Measurements from ENCODE around the gene ASB7. TPM values are rescaled to one million over a fixed set of nuclear protein-coding genes. Genes with fewer than 3 reads are reported as not detected.

ASB7 gene
- total RNA-seq, 4 donors from 2014 or later, result 11.4 to 12.7 (median 12.1) TPM

DNA sequence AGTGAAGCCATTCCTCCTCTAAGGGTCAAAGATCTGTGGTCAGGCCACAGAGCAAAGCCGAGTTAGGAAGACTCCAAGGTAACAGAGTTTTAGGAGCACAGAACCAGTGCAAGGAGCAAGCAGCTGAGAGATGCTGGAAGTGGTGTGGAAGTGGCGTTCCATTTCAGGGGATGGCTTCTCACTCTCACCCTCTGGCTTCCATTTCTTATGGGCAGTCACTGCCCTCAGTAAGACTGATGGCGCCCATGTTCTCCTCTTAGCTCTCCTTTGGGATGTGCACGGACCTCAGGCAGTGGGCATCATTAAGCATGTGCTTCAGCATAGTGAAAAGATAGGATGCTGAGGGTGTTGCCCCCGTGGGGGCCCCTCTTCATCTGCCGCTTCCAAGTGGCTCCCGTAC is 90.3 kb downstream of the ASB7 start:
- Histone ChIP-seq H3K9me3 (no peaks in the 10 kb centered on the region), H3K4me3 (no peak overlapping the region), H3K4me1 (peaks cover 0 to 22% (median 2%) of the 10 kb centered on the region in 4 donors), H3K27me3 (no peaks in the 10 kb centered on the region), H3K36me3 (no peaks in the 10 kb centered on the region), H3K27ac (no peak overlapping the region)
- peak in 1 of 2 donors; percentile 1 for DNase-seq (ENCODE audit: low spot score in 2 of 2)
- TF ChIP-seq EP300 (IDR thresholded peaks at IDR 0.05) (no peak), POLR2A (IDR thresholded peaks at IDR 0.05) (no peak)
- TF ChIP-seq, protein P1, sequence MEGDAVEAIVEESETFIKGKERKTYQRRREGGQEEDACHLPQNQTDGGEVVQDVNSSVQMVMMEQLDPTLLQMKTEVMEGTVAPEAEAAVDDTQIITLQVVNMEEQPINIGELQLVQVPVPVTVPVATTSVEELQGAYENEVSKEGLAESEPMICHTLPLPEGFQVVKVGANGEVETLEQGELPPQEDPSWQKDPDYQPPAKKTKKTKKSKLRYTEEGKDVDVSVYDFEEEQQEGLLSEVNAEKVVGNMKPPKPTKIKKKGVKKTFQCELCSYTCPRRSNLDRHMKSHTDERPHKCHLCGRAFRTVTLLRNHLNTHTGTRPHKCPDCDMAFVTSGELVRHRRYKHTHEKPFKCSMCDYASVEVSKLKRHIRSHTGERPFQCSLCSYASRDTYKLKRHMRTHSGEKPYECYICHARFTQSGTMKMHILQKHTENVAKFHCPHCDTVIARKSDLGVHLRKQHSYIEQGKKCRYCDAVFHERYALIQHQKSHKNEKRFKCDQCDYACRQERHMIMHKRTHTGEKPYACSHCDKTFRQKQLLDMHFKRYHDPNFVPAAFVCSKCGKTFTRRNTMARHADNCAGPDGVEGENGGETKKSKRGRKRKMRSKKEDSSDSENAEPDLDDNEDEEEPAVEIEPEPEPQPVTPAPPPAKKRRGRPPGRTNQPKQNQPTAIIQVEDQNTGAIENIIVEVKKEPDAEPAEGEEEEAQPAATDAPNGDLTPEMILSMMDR (IDR thresholded peaks at IDR 0.05), result no peak
- WGBS, 2 donors, result 86 to 87% methylated on average over 7 of the region's 7 CpGs

DNA sequence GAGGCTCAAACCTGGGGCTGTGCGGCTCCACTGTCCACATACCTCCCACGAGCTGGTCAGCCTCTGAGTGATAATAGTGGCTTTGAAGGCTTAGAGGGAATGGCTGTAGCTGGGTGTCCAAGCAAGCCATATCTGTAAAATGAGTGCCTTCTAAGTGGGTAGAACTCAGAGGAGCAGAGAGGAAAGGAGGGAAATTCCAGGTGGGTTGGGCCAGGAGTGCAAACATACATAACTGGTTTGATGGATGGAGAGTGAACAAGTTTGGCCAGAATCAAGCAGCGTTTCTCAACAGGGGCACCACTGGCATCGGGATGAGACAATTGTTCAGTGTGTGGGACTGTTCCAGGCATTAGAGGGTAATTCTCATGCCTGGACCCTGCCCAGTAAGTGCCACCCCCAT is 91.1 kb downstream of the ASB7 start:
- H3K27me3 ChIP-seq, result no peaks in the 10 kb centered on the region
- peaks cover 0 to 14% (median 0%) of the 10 kb centered on the region in 4 donors for H3K4me1 ChIP-seq
- no peak overlapping the region for H3K4me3 ChIP-seq
- H3K9me3 ChIP-seq, result no peaks in the 10 kb centered on the region
- DNase-seq (ENCODE audit: low spot score in 2 of 2), result peak in 1 of 2 donors; percentile 2
- TF ChIP-seq POLR2A (IDR thresholded peaks at IDR 0.05), result no peak
- TF ChIP-seq, protein P1 (IDR thresholded peaks at IDR 0.05), result no peak
- no peak for TF ChIP-seq EP300 (IDR thresholded peaks at IDR 0.05)
- peak overlapping the region in 1 of 4 donors; percentile 10 for H3K27ac ChIP-seq
- 86 to 88% methylated on average over 4 of the region's 4 CpGs for WGBS, 2 donors
- H3K36me3 ChIP-seq, result no peaks in the 10 kb centered on the region

DNA sequence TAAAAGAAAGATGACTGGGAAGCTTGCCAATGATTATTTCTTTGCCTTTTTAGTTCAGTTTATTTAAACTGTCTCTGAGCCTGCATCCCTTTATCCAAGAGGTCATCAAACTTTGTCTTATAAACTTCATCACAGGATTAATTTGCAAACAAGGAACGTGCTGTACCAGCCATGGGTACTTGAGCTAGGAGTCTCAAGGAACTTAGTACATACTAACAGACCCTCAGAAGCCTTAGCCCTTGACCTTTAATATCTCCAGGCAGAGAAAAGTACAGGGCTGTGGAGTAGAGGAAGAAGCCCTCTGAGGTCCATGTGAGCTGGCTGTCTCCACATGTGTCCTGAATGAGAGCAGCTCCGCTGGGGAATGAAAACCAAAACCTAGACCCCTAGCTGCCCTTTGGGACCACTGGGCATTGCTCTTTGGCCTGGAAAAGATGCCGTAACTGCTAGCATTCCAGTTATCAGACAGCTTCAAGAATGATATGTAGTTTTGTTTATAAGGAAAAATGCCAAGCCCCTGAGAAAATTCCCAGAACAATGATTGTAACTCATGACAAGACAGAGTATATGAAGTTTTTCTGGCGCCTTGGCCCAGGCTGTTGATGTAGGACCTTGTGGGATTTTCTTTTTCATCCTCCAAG is 92.1 kb downstream of the ASB7 start:
- peaks cover 0 to 14% (median 0%) of the 10 kb centered on the region in 4 donors for H3K4me1 ChIP-seq
- peak in 1 of 2 donors; percentile 23 for TF ChIP-seq EP300 (IDR thresholded peaks at IDR 0.05)
- TF ChIP-seq, protein P1 (IDR thresholded peaks at IDR 0.05), result no peak
- H3K9me3 ChIP-seq, result no peaks in the 10 kb centered on the region
- no peak overlapping the region for H3K4me3 ChIP-seq
- no peaks in the 10 kb centered on the region for H3K36me3 ChIP-seq
- WGBS, 2 donors, result 30 to 35% methylated on average over 4 of the region's 4 CpGs
- no peaks in the 10 kb centered on the region for H3K27me3 ChIP-seq
- DNase-seq (ENCODE audit: low spot score in 2 of 2), result peak in 1 of 2 donors; percentile 7
- H3K27ac ChIP-seq, result peak overlapping the region in 1 of 4 donors; percentile 52

DNA sequence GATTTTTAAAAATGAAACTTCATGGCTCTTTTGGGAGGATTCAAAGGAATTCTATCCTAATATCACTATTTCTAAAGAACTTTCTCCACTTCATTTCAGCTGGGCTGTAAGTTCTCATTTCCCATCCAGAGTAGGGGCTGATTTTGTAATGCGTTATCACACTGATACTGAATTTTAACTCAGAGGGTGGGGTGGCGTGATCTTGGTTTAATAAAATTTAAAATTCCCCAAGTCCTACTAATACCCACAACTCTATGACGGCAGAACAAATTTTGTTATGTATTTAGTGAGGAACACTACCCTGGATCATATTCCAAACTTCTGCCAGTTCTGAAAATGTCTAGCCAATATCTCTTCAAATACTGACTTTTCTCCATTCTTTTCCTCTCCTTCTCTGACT is 92.7 kb downstream of the ASB7 start:
- 73 to 83% methylated on average over 3 of the region's 3 CpGs for WGBS, 2 donors
- Histone ChIP-seq H3K36me3 (no peaks in the 10 kb centered on the region), H3K4me1 (peaks cover 0 to 11% (median 0%) of the 10 kb centered on the region in 4 donors), H3K4me3 (no peak overlapping the region), H3K9me3 (no peaks in the 10 kb centered on the region), H3K27ac (peak overlapping the region in 1 of 4 donors; percentile 52), H3K27me3 (no peaks in the 10 kb centered on the region)
- peak in 1 of 2 donors; percentile 3 for DNase-seq (ENCODE audit: low spot score in 2 of 2)
- TF ChIP-seq, protein P1 (IDR thresholded peaks at IDR 0.05), result no peak
- TF ChIP-seq EP300 (IDR thresholded peaks at IDR 0.05) (no peak), POLR2A (IDR thresholded peaks at IDR 0.05) (no peak)

DNA sequence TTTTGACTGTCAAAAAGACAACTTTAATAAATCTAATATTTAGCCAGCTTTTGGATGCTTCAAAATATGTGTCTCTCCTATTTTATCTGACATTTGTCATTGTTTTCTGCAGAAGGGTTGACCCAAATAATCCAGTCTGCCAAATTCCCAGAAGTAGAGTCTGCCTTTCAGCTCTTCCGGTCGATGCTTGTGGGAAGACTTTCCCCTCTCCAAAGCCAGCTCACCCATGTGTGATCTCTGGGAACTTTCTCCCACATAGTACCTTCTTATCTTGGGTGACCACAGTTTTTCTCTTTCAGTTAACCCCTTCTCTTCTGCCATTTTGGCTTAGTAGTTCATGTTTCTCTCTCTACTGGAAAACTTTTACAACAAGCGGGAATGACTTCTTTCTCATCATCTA is 94.1 kb downstream of the ASB7 start:
- TF ChIP-seq POLR2A (IDR thresholded peaks at IDR 0.05) (no peak), EP300 (IDR thresholded peaks at IDR 0.05) (no peak)
- TF ChIP-seq, protein P1 (IDR thresholded peaks at IDR 0.05), result no peak
- 91 to 92% methylated on average over 3 of the region's 3 CpGs for WGBS, 2 donors
- H3K4me3 ChIP-seq, result no peak overlapping the region
- peaks cover 0 to 11% (median 0%) of the 10 kb centered on the region in 4 donors for H3K4me1 ChIP-seq
- H3K27ac ChIP-seq, result no peak overlapping the region
- H3K27me3 ChIP-seq, result no peaks in the 10 kb centered on the region
- no peaks in the 10 kb centered on the region for H3K36me3 ChIP-seq
- no peak for DNase-seq (ENCODE audit: low spot score in 2 of 2)
- H3K9me3 ChIP-seq, result no peaks in the 10 kb centered on the region
